Stimulated activated naive CD8-positive, alpha-beta T cell treated with anti-CD3 and anti-CD28 coated beads, Interleukin-15, amount 100 ng/mL, for 72 hours (primary cell): ENCODE data around the gene AP2A2.
A peak's percentile ranks its signal among the peaks of the same experiment; 100 is the strongest.
"Not testable (repeated sequence)": the region's sequence is repeated elsewhere in the genome, so short reads cannot be mapped to it uniquely, and the experiment has no call there.

ENCODE experiments used
- ATAC-seq: fragments of 150-1000 bp; cut with Tn5 transposase; 2 replicates; pipeline ENCODE4 v1.10.0; 2021; ENCODE audit warnings: mild to moderate bottlenecking, moderate library complexity
- DNase-seq, 2 donors: peaks; one replicate each; pipeline ENCODE4 v3.0.0; 2021 to 2022
- H3K27ac Mint-ChIP-seq, 2 donors: one replicate each; pipeline ENCODE4 v1.8.0; 2022; ENCODE audit warnings: mild to moderate bottlenecking in 2 of 2, mixed read lengths in 2 of 2, moderate library complexity in 2 of 2
- H3K27me3 Mint-ChIP-seq: one replicate; pipeline ENCODE4 v1.8.0; 2022; ENCODE audit warnings: mixed read lengths
- H3K4me1 Mint-ChIP-seq: one replicate; pipeline ENCODE4 v1.8.0; 2022; ENCODE audit warnings: mild to moderate bottlenecking, mixed read lengths
- H3K4me3 Mint-ChIP-seq, 2 donors: one replicate each; pipeline ENCODE4 v1.8.0; 2022; ENCODE audit warnings: mild to moderate bottlenecking in 2 of 2, mixed read lengths in 2 of 2, moderate library complexity in 1 of 2
- H3K9me3 Mint-ChIP-seq, 2 donors: one replicate each; pipeline ENCODE4 v1.8.0; 2022; ENCODE audit warnings: mixed read lengths in 2 of 2

AP2A2 gene

DNA sequence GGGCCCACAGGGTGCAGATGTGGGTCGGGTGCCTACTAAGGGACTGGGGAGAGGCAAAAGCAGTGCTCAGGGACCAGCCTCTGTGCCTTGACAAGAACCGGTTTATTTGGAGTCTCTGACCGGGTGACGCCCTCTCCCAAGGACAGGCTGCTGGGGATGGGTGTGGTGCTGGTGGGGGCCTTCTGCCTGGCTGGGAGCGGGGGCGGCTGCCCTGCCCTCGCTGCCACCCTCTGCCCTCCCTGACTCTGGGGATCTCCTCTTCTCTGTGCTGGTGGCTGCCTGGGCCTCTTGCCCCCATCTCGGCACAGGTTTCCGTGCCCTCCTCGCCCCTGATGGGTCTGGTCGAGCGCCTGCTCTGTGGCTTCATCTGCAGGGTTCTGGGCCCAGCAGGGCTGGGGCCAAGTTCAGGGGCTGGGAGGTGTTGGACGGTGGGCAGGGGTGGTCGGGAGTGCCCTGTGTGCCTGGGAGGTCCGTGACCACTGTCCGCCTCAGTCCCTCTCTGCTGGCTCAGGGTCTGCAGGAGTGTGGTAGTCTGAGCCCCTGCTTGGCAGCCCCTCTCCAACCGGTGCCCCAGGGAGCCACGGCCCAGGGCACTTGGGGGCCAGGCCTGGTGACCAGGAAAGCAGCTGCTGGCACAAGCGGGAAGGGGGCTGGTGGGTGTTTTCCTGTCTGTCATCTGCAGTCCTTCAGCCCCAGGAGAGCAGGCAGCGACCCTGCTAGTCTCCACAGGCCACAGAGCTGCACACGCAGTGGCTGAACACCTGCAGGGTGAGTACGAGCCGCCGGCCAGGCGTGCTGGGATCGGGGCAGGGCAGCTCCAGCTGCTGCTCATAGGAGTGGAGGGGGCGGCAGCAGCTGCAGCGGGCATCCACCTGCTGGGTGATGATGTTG, 87.3 kb downstream of the AP2A2 start:
- ATAC-seq: no peak
- Mint-ChIP-seq H3K4me3 (no peak overlapping the region), H3K9me3 (peaks cover 14 to 17% of the 10 kb centered on the region in 2 donors), H3K27me3 (no peaks in the 10 kb centered on the region), H3K4me1 (peaks cover 18% of the 10 kb centered on the region), H3K27ac (no peak overlapping the region)
- DNase-seq: no peak

DNA sequence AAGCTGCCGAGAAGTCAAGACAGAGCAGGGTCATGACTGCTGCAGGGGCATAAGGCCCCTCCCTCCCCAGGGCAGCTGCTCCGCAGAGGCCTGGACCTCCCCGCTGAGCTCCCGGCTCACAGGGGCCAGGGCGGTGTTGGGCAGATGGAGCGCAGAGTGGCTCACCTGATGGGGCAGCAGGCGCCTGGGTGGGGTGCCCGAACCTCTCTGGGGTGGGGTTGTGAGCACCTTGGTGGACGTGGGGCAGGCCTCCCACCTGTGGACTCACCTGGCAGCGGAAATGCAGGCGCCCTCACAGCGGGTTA, 87.9 kb downstream of the AP2A2 start:
- no peaks in the 10 kb centered on the region for H3K27me3 Mint-ChIP-seq
- H3K27ac Mint-ChIP-seq: no peak overlapping the region
- no peak overlapping the region for H3K4me3 Mint-ChIP-seq
- DNase-seq: no peak
- no peak for ATAC-seq
- H3K9me3 Mint-ChIP-seq: peaks cover 14 to 22% of the 10 kb centered on the region in 2 donors
- peaks cover 23% of the 10 kb centered on the region for H3K4me1 Mint-ChIP-seq

DNA sequence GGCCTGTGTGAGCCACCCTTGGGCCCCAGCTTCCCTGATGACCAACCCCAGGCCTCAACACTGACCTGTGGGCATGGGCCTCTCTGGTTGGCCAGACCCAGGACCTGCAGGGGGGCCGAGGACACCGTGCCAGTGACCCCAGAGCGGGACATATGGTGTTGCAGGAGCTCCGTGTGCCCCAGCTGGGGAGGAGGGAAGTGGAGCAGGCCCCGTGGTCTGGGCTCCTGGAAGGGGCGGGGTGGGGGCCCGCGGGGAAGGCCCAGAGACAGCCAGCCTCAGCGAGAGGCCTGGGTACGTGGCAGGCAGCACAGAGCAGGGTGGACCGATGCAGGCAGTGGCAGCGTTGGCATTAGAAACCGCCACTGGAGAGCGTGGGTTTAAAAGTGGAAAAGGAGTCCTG, 88.6 kb downstream of the AP2A2 start:
- Mint-ChIP-seq H3K4me3 (no peak overlapping the region), H3K9me3 (peaks cover 14 to 22% of the 10 kb centered on the region in 2 donors)
- ATAC-seq: no peak

DNA sequence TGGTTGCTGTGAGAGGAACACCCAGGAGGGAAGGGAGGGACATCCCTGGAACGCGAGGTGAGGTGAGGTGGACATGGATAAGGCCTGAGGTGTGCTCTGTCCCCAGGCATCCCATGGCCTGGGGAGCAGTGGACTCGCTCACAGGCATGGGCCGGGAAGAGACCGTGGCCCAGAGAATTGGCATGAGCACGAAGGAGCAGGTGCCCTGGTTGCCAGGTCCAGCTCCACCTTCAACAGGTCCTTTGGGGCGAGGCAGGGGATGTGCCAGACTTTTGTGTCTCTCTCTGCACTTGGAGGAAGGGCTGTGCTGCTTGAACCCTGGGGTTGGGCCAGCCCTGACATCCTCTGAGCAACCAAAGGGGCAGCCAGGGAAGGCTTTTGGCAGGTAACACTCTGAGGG, 89.4 kb downstream of the AP2A2 start:
- peaks cover 23% of the 10 kb centered on the region for H3K4me1 Mint-ChIP-seq
- ATAC-seq (no peak), DNase-seq (no peak)
- H3K4me3 Mint-ChIP-seq: no peak overlapping the region
- peaks cover 14 to 22% of the 10 kb centered on the region in 2 donors for H3K9me3 Mint-ChIP-seq
- H3K27me3 Mint-ChIP-seq: no peaks in the 10 kb centered on the region
- no peak overlapping the region for H3K27ac Mint-ChIP-seq

More for the DNA sequence above, 88.6 kb downstream of the AP2A2 start:
- Mint-ChIP-seq H3K4me1 (peaks cover 23% of the 10 kb centered on the region), H3K27me3 (no peaks in the 10 kb centered on the region), H3K27ac (no peak overlapping the region)
- no peak for DNase-seq

DNA sequence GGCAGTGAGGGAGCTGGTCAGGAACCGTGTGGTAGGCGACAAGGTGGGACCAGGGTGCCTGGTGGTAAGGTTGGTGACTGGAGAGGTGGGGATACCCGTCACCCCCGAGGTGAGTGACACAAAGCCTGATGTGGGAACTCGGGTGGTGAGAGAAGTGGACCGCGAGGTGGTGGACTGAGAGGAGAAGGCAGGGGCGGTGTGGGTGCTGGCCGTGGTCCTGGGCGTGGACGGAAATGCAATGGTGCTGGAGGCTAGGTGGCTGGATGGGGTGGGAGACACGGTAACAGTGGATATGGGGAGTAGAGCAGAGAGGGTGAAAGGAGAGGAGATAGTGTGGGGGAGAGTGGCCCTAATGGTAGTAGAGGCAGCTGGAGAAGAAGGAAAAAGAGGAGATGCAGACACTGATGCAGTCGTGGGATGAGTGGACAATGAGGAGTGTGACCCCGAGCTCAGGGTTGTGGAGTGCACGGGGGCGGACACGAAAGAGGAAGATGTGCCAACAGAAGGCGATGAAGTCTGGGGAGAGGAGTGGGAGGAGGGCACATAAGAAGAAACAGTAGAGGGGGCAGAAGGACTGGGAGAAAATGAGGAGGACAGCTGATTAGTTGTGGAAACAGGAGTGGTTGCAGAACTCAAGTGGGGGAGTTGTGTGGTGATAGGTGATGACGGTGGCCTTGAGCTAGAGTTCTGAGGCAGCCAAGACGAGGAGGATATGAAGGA, 90.3 kb downstream of the AP2A2 start:
- Mint-ChIP-seq H3K4me3 (no peak overlapping the region), H3K4me1 (peaks cover 23% of the 10 kb centered on the region), H3K27me3 (no peaks in the 10 kb centered on the region), H3K9me3 (peaks cover 14 to 22% of the 10 kb centered on the region in 2 donors), H3K27ac (no peak overlapping the region)
- ATAC-seq (no peak), DNase-seq (no peak)

DNA sequence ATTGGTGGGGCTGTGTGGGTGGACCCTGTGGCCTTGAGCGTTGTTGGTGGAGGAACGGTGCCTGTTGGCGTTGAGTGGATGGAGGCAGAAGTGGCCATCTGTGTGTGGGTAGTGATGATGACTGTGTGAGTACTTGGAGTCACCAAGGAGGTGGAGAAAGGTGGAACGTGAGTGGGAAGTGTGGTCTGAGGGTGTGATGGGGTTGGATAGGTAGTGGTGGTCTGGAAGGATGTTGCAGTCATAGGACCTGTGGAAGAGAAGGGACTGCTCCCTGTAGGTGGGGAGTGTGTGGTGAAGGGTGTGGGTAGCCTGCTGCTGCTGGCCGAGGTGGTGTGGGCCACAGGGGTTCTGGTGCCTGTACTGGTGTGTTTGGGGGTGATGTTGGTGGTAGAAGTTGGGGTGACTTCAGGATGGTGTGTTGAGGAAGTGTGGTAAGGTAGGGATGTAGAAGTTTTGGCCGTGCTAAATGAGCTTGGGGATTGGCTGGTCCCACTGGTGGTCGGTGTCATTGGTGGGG, 91.0 kb downstream of the AP2A2 start:
- H3K27ac Mint-ChIP-seq: peak overlapping the region in 1 of 2 donors; percentile 6
- DNase-seq, H3K4me3 Mint-ChIP-seq, H3K27me3 Mint-ChIP-seq: not testable (repeated sequence)
- H3K4me1 Mint-ChIP-seq: peaks cover 23% of the 10 kb centered on the region
- peaks cover 14 to 22% of the 10 kb centered on the region in 2 donors for H3K9me3 Mint-ChIP-seq
- peak; percentile 24 for ATAC-seq

DNA sequence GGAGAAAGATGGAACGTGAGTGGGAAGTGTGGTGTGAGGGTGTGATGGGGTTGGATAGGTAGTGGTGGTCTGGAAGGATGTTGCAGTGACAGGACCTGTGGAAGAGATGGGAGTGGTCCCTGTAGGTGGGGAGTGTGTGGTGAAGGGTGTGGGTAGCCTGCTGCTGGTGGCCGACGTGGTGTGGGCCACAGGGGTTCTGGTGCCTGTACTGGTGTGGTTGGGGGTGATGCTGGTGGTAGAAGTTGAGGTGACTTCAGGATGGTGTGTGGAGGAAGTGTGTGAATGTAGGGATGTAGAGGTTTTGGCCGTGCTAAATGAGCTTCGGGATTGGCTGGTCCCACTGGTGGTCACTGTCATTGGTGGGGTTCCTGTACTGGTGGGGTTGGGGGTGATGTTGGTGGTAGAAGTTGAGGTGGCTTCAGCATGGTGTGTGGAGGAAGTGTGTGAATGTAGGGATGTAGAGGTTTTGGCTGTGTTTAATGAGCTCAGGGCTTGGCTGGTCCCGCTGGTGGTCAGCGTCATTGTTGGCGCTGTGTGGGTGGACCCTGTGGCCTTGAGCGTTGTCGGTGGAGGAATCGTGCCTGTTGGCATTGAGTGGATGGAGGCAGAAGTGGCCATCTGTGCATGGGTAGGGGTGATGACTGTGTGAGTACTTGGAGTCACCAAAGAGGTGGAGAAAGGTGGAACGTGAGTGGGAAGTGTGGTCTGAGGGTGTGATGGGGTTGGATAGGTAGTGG, 91.8 kb downstream of the AP2A2 start:
- ATAC-seq (peak; percentile 13), DNase-seq (no peak)
- no peak overlapping the region for H3K27ac Mint-ChIP-seq
- no peaks in the 10 kb centered on the region for H3K27me3 Mint-ChIP-seq
- H3K4me3 Mint-ChIP-seq: no peak overlapping the region
- H3K4me1 Mint-ChIP-seq: peaks cover 23% of the 10 kb centered on the region
- H3K9me3 Mint-ChIP-seq: peaks cover 14 to 22% of the 10 kb centered on the region in 2 donors

DNA sequence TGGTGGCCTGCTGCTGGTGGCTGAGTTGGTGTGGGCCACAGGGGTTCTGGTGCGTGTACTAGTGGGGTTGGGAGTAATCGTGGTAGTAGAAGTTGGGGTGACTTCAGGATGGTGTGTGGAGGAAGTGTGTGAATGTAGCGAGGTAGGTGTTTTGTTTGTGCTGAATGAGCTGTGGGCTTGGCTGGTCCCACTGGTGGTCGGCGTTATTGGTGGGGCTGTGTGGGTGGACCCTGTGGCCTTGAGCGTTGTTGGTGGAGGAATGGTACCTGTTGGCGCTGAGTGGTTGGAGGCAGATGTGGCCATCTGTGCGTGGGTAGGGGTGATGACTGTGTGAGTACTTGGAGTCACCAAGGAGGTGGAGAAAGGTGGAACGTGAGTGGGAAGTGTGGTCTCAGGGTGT, 92.4 kb downstream of the AP2A2 start:
- ATAC-seq (no peak), DNase-seq (no peak)
- Mint-ChIP-seq H3K27me3 (no peaks in the 10 kb centered on the region), H3K4me1 (peaks cover 23% of the 10 kb centered on the region), H3K9me3 (peaks cover 14 to 22% of the 10 kb centered on the region in 2 donors), H3K27ac (no peak overlapping the region), H3K4me3 (no peak overlapping the region)

DNA sequence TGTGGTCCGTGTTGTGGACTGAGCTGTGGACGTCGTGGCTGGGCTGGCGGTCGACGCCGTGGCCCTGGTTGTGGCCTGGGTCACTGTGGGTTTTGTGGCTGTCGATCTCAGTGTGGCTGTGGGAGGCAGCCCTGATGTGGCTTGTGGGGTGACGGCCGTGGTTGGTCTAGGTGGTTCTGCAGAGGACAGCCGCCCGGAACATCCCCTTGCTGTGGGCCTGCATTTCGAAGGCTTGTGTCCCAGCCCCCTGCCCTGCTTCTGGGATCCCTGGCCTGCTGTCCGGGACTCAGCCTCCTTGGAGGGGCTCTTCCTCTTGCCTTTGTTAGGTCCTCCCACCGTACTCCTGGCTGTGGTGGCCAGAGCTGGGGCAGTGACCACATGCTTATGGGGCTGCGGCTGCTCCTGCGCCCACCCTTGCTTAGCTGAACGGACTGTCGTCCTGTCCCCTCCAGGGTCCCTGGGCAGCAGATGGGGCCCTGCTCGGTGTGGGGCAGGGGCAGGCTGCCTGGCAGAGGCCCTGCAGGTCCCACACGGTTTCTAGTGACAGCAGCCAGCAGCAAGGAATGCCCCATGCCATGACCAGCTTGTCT, 93.7 kb downstream of the AP2A2 start:
- Mint-ChIP-seq H3K9me3 (peaks cover 14 to 22% of the 10 kb centered on the region in 2 donors), H3K27me3 (no peaks in the 10 kb centered on the region), H3K27ac (no peak overlapping the region), H3K4me1 (peaks cover 23% of the 10 kb centered on the region), H3K4me3 (no peak overlapping the region)
- no peak for DNase-seq
- ATAC-seq: no peak

DNA sequence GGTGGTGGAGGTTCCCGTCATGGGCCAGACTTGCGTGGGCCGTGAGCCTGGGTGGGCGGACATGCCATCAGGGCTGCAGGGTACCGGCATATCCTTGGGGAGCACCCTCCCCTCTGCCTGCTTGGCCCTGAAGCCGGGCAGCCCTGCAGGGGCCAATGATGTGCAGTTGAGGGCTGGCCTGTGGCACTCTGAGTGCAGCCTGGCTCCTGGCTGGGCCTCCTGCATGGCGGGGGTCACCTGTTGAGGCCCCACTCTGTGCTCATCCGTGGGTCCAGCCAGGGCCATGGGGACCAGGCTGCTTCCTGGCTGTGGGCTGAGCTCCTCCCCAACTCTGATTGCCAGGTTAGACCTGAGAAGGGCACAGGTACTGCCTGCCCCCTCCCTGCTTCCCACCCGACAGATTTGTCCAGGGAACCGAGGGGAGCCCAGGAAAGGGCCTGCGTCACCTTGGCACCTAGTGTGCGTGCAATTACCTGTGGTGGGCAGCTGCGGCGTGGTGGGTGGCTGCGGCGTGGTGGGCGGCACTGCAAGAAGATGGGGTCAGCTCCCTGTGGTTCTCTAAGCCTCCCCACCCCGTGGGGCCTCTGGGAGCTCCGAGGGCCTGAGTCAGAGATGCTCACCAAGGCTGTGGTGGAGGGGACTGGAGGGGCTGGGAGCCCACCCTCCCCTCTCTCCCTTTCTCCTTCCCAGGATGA, 94.7 kb downstream of the AP2A2 start:
- H3K9me3 Mint-ChIP-seq: peaks cover 14 to 22% of the 10 kb centered on the region in 2 donors
- H3K27ac Mint-ChIP-seq: no peak overlapping the region
- DNase-seq: no peak
- ATAC-seq: no peak
- no peaks in the 10 kb centered on the region for H3K27me3 Mint-ChIP-seq
- peaks cover 23% of the 10 kb centered on the region for H3K4me1 Mint-ChIP-seq
- no peak overlapping the region for H3K4me3 Mint-ChIP-seq

DNA sequence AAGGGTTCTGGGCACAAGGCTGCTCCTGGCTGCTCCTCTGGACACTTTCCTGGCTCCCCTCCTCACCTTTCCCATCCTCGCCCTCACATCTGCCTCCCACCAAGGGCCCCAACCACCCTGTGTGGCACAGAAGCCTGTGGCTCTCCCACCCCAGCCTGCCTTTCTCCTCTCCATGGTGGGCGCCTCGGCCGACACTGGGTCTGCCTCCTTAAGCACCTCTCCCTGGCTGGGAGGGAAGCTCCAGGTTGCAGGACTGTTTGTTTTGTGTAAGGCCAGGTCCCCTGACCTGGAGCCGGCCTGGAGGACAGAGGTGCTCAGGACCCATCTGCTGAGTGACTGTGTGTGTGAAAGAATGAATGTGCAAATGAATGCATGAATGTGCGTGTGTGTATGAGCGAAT, 96.7 kb downstream of the AP2A2 start:
- ATAC-seq: no peak
- Mint-ChIP-seq H3K9me3 (peaks cover 4 to 10% of the 10 kb centered on the region in 2 donors), H3K27me3 (no peaks in the 10 kb centered on the region), H3K27ac (no peak overlapping the region), H3K4me1 (peaks cover 11% of the 10 kb centered on the region), H3K4me3 (no peak overlapping the region)
- no peak for DNase-seq

DNA sequence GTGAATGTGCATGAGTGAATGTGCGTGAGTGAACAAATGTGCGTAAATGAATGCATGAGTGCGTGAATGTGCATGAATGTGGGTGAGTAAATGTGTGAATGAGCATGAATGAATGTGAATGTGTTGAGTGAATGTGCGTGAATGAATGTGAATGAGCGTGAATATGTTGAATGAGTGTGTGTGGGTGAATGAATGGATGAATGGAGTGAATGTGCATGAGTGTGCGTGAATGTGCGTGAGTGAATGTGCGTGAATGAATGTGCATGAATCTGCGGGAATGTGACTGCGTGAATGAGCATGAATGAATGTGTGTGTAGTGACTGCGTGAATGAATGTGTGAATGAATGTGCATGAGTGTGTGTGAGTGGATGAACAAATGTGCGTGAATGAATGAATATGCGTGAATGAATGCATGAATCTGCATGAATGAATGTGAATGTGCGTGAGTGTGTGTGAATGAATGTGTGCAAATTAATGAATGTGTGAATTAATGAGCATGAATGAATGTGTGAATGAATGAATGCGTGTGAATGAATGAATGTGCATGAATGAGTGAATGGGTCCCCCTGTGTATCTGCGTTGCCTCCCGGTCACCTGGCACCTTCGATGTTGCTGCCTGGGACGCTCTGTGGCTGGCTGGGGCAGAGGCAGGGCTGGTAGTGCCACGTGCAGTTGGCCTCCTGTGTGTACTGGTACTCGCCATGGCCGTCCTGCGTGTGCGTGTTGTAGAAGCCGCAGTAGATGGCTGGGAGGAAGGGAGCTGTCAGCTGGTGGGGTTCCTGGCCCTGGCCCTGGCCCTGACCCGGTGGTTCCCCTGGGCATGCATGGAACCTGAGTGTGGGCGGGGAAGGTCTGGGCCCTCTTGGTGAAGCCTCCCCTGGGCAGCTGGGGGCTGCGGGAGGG, 97.5 kb downstream of the AP2A2 start:
- no peak overlapping the region for H3K4me3 Mint-ChIP-seq
- ATAC-seq: no peak
- no peak for DNase-seq
- H3K9me3 Mint-ChIP-seq: peaks cover 0 to 2% of the 10 kb centered on the region in 2 donors
- H3K4me1 Mint-ChIP-seq: peaks cover 3% of the 10 kb centered on the region
- H3K27me3 Mint-ChIP-seq: no peaks in the 10 kb centered on the region
- H3K27ac Mint-ChIP-seq: no peak overlapping the region

DNA sequence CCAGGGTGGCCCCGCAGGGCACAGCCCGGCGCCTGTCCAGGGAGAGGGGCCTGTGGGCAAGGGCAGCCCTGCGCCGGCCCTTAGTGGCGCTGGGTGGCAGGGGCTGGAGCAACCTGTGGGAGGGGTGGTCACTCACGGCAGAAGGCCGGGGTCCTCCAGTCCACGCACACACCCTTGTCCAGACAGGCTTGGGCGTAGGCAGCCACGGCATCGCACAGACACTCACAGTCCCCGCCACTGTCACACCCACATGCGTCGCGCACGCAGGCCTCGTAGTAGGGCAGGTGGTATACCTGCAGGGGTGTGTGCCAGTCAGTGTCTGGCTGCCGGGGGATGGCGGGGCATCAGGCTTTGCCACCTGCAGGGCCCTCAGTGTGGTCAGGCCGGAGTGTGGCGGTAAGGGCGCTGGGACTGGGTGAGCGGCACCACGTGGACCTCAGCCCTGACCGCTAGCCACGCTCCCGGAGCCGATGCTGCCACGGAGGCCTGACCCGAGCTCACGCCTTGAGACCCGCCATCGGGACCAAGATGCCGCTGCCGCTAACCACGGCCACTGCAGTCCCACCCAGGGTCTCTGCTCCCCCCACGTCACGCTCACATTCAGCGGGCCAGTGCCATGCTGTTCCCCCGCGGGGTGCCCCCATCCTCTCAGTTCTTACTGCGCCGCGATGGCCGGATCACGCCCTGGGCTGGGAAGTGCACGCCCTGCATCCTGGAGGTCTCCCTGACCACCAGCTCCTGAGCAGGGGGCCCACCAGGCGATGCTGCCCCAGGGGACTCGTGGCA, 98.3 kb downstream of the AP2A2 start:
- Mint-ChIP-seq H3K4me3 (no peak overlapping the region), H3K27me3 (no peaks in the 10 kb centered on the region), H3K4me1 (no peaks in the 10 kb centered on the region), H3K27ac (no peak overlapping the region), H3K9me3 (no peaks in the 10 kb centered on the region)
- DNase-seq (no peak), ATAC-seq (no peak)
